HepG2 (cell line): Measurements from ENCODE around the gene TLCD1. TPM values are rescaled to one million over a fixed set of nuclear protein-coding genes. Genes with fewer than 3 reads are reported as not detected.
A peak's percentile ranks its signal among the peaks of the same experiment; 100 is the strongest.

Experiments
- FOXJ3 ChIP-seq: sonication (generic); formaldehyde crosslinking; IDR thresholded peaks from 2 replicates; pipeline ENCODE4 v1.4.0; 2020; ENCODE audit warnings: missing genetic modification reagents, mild to moderate bottlenecking, borderline replicate concordance
- FOXP4 ChIP-seq: sonication (generic); formaldehyde crosslinking; IDR thresholded peaks from 2 replicates; pipeline ENCODE4 v1.4.0; 2020; ENCODE audit warnings: missing genetic modification reagents
- HNF1B ChIP-seq: sonication (generic); formaldehyde crosslinking; IDR thresholded peaks from 2 replicates; pipeline ENCODE4 v1.5.1; 2020; ENCODE audit warnings: mild to moderate bottlenecking, moderate library complexity, missing genetic modification reagents
- LCORL ChIP-seq, 2 experiments: fragments of 450-650 bp in 1 of 2; sonication (generic) in 1 of 2; formaldehyde crosslinking in 1 of 2; IDR thresholded peaks; 2 replicates each; pipeline versions ENCODE4 v1.5.0 to v1.6.1; 2017 to 2020; ENCODE audit warnings: antibody characterized with exemption in 1 of 2, missing genetic modification reagents in 1 of 2
- MLX ChIP-seq: IDR thresholded peaks from 2 replicates; pipeline ENCODE4 v1.6.1; 2016
- NCOR1 ChIP-seq: fragments of 200-600 bp; sonication (generic); IDR thresholded peaks from 2 replicates; pipeline ENCODE4 v1.7.0; 2017; ENCODE audit warnings: antibody characterized with exemption, low read length, borderline replicate concordance
- NKX3-1 ChIP-seq: sonication (generic); formaldehyde crosslinking; IDR thresholded peaks from 2 replicates; pipeline ENCODE4 v1.5.0; 2020; ENCODE audit warnings: missing genetic modification reagents
- PRDM10 ChIP-seq: sonication (generic); formaldehyde crosslinking; IDR thresholded peaks from 2 replicates; pipeline ENCODE4 v1.4.0; 2020; ENCODE audit warnings: low read depth, missing genetic modification reagents
- RXRA ChIP-seq: sonication (generic); formaldehyde crosslinking; IDR thresholded peaks from 2 replicates; pipeline ENCODE4 v1.5.1; 2020; ENCODE audit warnings: missing genetic modification reagents
- SALL1 ChIP-seq: sonication (generic); formaldehyde crosslinking; IDR thresholded peaks from 2 replicates; pipeline ENCODE4 v1.8.0; 2022; ENCODE audit warnings: mild to moderate bottlenecking, missing genetic modification reagents
- SIX1 ChIP-seq: sonication (generic); formaldehyde crosslinking; IDR thresholded peaks from 2 replicates; pipeline ENCODE4 v1.4.0; 2020; ENCODE audit warnings: missing genetic modification reagents, borderline replicate concordance
- U2AF1 ChIP-seq: fragments of 200-400 bp; formaldehyde crosslinking; optimal IDR thresholded peaks from 2 replicates; pipeline ENCODE3; 2017; ENCODE audit warnings: mild to moderate bottlenecking, low read depth, low read length
- ZFY ChIP-seq: sonication (generic); formaldehyde crosslinking; IDR thresholded peaks from 2 replicates; pipeline ENCODE4 v1.4.0; 2020; ENCODE audit warnings: missing genetic modification reagents
- ZNF260 ChIP-seq: sonication (generic); formaldehyde crosslinking; IDR thresholded peaks from 2 replicates; pipeline ENCODE4 v1.4.0; 2020; ENCODE audit warnings: missing genetic modification reagents, low read depth, mild to moderate bottlenecking, borderline replicate concordance
- ZNF501 ChIP-seq: sonication (generic); formaldehyde crosslinking; IDR thresholded peaks from 2 replicates; pipeline ENCODE4 v1.5.1; 2020; ENCODE audit warnings: mild to moderate bottlenecking, moderate library complexity, missing genetic modification reagents
- ZNF570 ChIP-seq: sonication (generic); formaldehyde crosslinking; IDR thresholded peaks from 2 replicates; pipeline ENCODE4 v1.4.0; 2020; ENCODE audit warnings: mild to moderate bottlenecking, missing genetic modification reagents, borderline replicate concordance
- ZNF639 ChIP-seq: conservative IDR thresholded peaks from 2 replicates; pipeline ENCODE4 v1.6.1; 2018; ENCODE audit warnings: missing genetic modification reagents
- ZNF709 ChIP-seq: sonication (generic); formaldehyde crosslinking; IDR thresholded peaks from 2 replicates; pipeline ENCODE4 v1.5.0; 2020; ENCODE audit warnings: mild to moderate bottlenecking, missing genetic modification reagents
- polyA plus RNA-seq, 8 experiments: library from polyadenylated mRNA; depleted of rRNA in 3 of 8; stranded (reverse) in 7 of 8; unstranded in 1 of 8; fragments of >200 nt; fragmentation: Illumina TruSeq in 4 of 8; extraction: Trizol in 4 of 8; gene quantifications; 2 replicates each; pipeline versions ENCODE4 v1.2.1 to v1.2.3, GENCODE V29; 2011 to 2016; ENCODE audit warnings: low read depth in 4 of 8, missing spikeins in 1 of 8, mixed read lengths in 1 of 8; ENCODE audit not compliant: insufficient read depth in 1 of 8
- total RNA-seq, 5 experiments: library from RNA; depleted of rRNA; stranded (reverse); fragments of >200 nt; fragmentation: Illumina TruSeq; extraction: Trizol; gene quantifications; 2 replicates each; pipeline ENCODE4 v1.2.3, GENCODE V29; 2016; ENCODE audit warnings: low read depth in 1 of 5

Gene TLCD1
- total and polyA plus RNA-seq, 2 of the 13 experiments (the other 11 are each of a cell fraction or from before 2014, with no cell fraction given), result 14.9 to 19.6 TPM

GRCh38 chr17:28744104-28744971, 18.3 kb upstream of the TLCD1 start (continued):
- peak; percentile 16; the same call in 1 of the 2 replicates for TF ChIP-seq FOXP4
- no peak for TF ChIP-seq ZNF260 (CRISPR knock-in tag)
- TF ChIP-seq ZNF639, result no peak
- no peak for TF ChIP-seq ZNF570 (CRISPR knock-in tag)
- TF ChIP-seq SIX1 (CRISPR knock-in tag), result 0 out of 2 replicates have a peak, but pooled peaks have one; percentile 10
- TF ChIP-seq NCOR1, result peak; percentile 89
- no peak for TF ChIP-seq MLX (CRISPR knock-in tag)
- no peak for TF ChIP-seq ZNF709
- TF ChIP-seq ZFY, result 0 out of 2 replicates have a peak, but pooled peaks have one; percentile 5
- TF ChIP-seq RXRA (CRISPR knock-in tag), result peak; percentile 90
- peak; percentile 66 for TF ChIP-seq SALL1
- TF ChIP-seq FOXJ3, result no peak
- no peak for TF ChIP-seq PRDM10 (CRISPR knock-in tag)
- TF ChIP-seq ZNF501, result no peak; the same call in 1 of the 2 replicates
- TF ChIP-seq HNF1B (CRISPR knock-in tag), result peak; percentile 8; the same call in 1 of the 2 replicates
- no peak for TF ChIP-seq LCORL (IDR thresholded peaks at IDR 0.05)
- 0 out of 2 replicates have a peak, but pooled peaks have one; percentile 40 for TF ChIP-seq LCORL (CRISPR knock-in tag; IDR thresholded peaks at IDR 0.05)
- no peak for TF ChIP-seq NKX3-1 (CRISPR knock-in tag)
- TF ChIP-seq U2AF1, result no peak
